Prostate gland (tissue), 2 donors: Measurements from ENCODE around the gene MGAT5.

Experiments
- CTCF ChIP-seq, 4 experiments: fragments of 200-600 bp in 2 of 4; fragments of 450-650 bp in 2 of 4; sonication (generic) in 2 of 4; IDR thresholded peaks; 1 replicate in 3 of 4; 2 replicates in 1 of 4; pipeline ENCODE4 v1.5.1; 2016 to 2019; ENCODE audit warnings: antibody characterized with exemption in 4 of 4, mild to moderate bottlenecking in 2 of 4, moderate library complexity in 2 of 4
- POLR2A ChIP-seq: fragments of 450-650 bp; IDR thresholded peaks from one replicate; pipeline ENCODE4 v1.6.1; 2016; ENCODE audit warnings: antibody characterized with exemption, mild to moderate bottlenecking

GRCh38 chr2:134399096-134399495 is 145.2 kb downstream of the MGAT5 start:
- no peak for TF ChIP-seq CTCF (IDR thresholded peaks at IDR 0.05)
- TF ChIP-seq POLR2A: no peak
